K562 (cell line): ENCODE measurements around the gene HSPA4. TPM values are rescaled to one million over a fixed set of nuclear protein-coding genes. Genes with fewer than 3 reads are reported as not detected.

Experiments used
- ARNT ChIP-seq, 2 experiments: fragments of 450-650 bp; IDR thresholded peaks; 2 replicates each; pipeline ENCODE4 v1.6.1; 2016; ENCODE audit warnings: mild to moderate bottlenecking in 1 of 2
- CBX2 ChIP-seq: fragments of 200-600 bp; sonication (generic); IDR thresholded peaks from one replicate; pipeline ENCODE4 v1.6.1; 2012; ENCODE audit warnings: mild to moderate bottlenecking, low read length, inconsistent platforms; ENCODE audit not compliant: insufficient read depth, poor library complexity, severe bottlenecking
- CBX5 ChIP-seq: IDR thresholded peaks from 2 replicates; pipeline ENCODE4 v1.6.1; 2014; ENCODE audit warnings: low read depth, borderline replicate concordance
- CC2D1A ChIP-seq: fragments of 450-650 bp; IDR thresholded peaks from 2 replicates; pipeline ENCODE4 v1.6.1; 2017; ENCODE audit warnings: mild to moderate bottlenecking
- ETV5 ChIP-seq: sonication (generic); formaldehyde crosslinking; IDR thresholded peaks from 2 replicates; pipeline ENCODE4 v1.4.0; 2020; ENCODE audit warnings: low read depth, mild to moderate bottlenecking, missing genetic modification reagents
- JUND ChIP-seq, 2 experiments: IDR thresholded peaks; 2 replicates in 1 of 2; 3 replicates in 1 of 2; pipeline ENCODE4 v1.6.1; 2011; ENCODE audit warnings: borderline replicate concordance in 2 of 2, low read depth in 2 of 2, low read length in 2 of 2, improper control_type of control experiment in 1 of 2, missing biosample characterization in 1 of 2, missing genetic modification characterization in 1 of 2, missing genetic modification reagents in 1 of 2
- KLF16 ChIP-seq: IDR thresholded peaks from 2 replicates; pipeline ENCODE4 v1.6.1; 2016; ENCODE audit warnings: antibody characterized with exemption
- NR2C2 ChIP-seq, 2 experiments: fragments of 200-800 bp in 1 of 2; sonication (Bioruptor generic) in 1 of 2; sonication (generic) in 1 of 2; formaldehyde crosslinking in 1 of 2; IDR thresholded peaks; 2 replicates each; pipeline versions ENCODE4 v1.6.1 to v1.8.0; 2016 to 2022; ENCODE audit warnings: mild to moderate bottlenecking in 1 of 2, missing compliant biosample characterization in 1 of 2, missing genetic modification characterization in 1 of 2, missing genetic modification reagents in 1 of 2
- PRPF4 ChIP-seq: fragments of 200-400 bp; formaldehyde crosslinking; IDR thresholded peaks from one replicate; pipeline ENCODE4 v1.6.1; 2017; ENCODE audit warnings: low read length, low read depth, mild to moderate bottlenecking; ENCODE audit not compliant: insufficient read depth, poor library complexity, severe bottlenecking
- RAD51 ChIP-seq: fragments of 450-650 bp; IDR thresholded peaks from 2 replicates; pipeline ENCODE4 v1.7.1; 2016; ENCODE audit warnings: low read depth, mild to moderate bottlenecking, borderline replicate concordance
- RBM39 ChIP-seq: fragments of 200-400 bp; formaldehyde crosslinking; optimal IDR thresholded peaks from 2 replicates; pipeline ENCODE3; 2018; ENCODE audit warnings: low read depth, low read length
- YY1 ChIP-seq, 3 experiments: IDR thresholded peaks; 2 replicates each; pipeline ENCODE4 v1.6.1; 2011; ENCODE audit warnings: low read length in 2 of 3, mild to moderate bottlenecking in 2 of 3, moderate library complexity in 2 of 3, borderline replicate concordance in 1 of 3, control low read depth in 1 of 3, low read depth in 1 of 3; ENCODE audit not compliant: insufficient read depth in 3 of 3, insufficient replicate concordance in 2 of 3, control insufficient read depth in 1 of 3, insufficient read length in 1 of 3; ENCODE audit errors: extremely low read depth in 1 of 3
- ZNF140 ChIP-seq: fragments of 250-450 bp; sonication (Bioruptor Pico); IDR thresholded peaks from 2 replicates; pipeline ENCODE4 v1.8.0; 2021; ENCODE audit warnings: moderate library complexity, mild to moderate bottlenecking, inconsistent platforms
- ZNF311 ChIP-seq: fragments of 250-450 bp; sonication (Bioruptor Pico); IDR thresholded peaks from 2 replicates; pipeline ENCODE4 v1.4.0; 2020; ENCODE audit warnings: mild to moderate bottlenecking, moderate library complexity
- ZNF707 ChIP-seq: fragments of 250-450 bp; sonication (Bioruptor Pico); conservative IDR thresholded peaks from 2 replicates; pipeline ENCODE4 v1.8.0; 2022; ENCODE audit warnings: inconsistent platforms, mild to moderate bottlenecking, moderate library complexity
- polyA plus RNA-seq, 8 experiments: library from polyadenylated mRNA; depleted of rRNA in 4 of 8; stranded (reverse) in 5 of 8; unstranded in 3 of 8; fragments of >200 nt; fragmentation: Nextera tagmentation in 2 of 8; fragmentation: Illumina TruSeq in 1 of 8; extraction: Ambion mirVana in 2 of 8; extraction: Trizol in 1 of 8; gene quantifications; 2 replicates each; pipeline versions ENCODE4 v1.2.1 to v1.2.3, GENCODE V29; 2011 to 2014; ENCODE audit warnings: inconsistent platforms in 1 of 8, missing spikeins in 1 of 8
- total RNA-seq, 7 experiments: library from RNA; depleted of rRNA in 6 of 7; stranded (reverse); fragments of >200 nt in 6 of 7; fragmentation: Illumina TruSeq in 2 of 7; extraction: Trizol in 2 of 7; gene quantifications; 2 replicates each; pipeline versions ENCODE4 v1.2.1 to v1.2.3, GENCODE V29; 2011 to 2021; ENCODE audit warnings: low replicate concordance in 1 of 7
- TF ChIP-seq, protein P1 (sequence below): sonication (generic); formaldehyde crosslinking; IDR thresholded peaks from 2 replicates; pipeline ENCODE4 v1.8.0; 2022; ENCODE audit warnings: mild to moderate bottlenecking, missing genetic modification reagents
- TF ChIP-seq, protein P2 (sequence below): sonication (generic); formaldehyde crosslinking; IDR thresholded peaks from 2 replicates; pipeline ENCODE4 v1.8.1; 2022; ENCODE audit warnings: missing genetic modification reagents
- TF ChIP-seq, protein P3 (sequence below): sonication (generic); formaldehyde crosslinking; IDR thresholded peaks from 2 replicates; pipeline ENCODE4 v1.9.0; 2022; ENCODE audit warnings: mild to moderate bottlenecking, missing genetic modification reagents
- TF ChIP-seq, protein P4 (sequence below): fragments of 250-450 bp; sonication (Bioruptor Pico); IDR thresholded peaks from 2 replicates; pipeline ENCODE4 v1.6.1; 2021; ENCODE audit warnings: mild to moderate bottlenecking
- TF ChIP-seq, protein P5 (sequence below): sonication (generic); formaldehyde crosslinking; IDR thresholded peaks from 2 replicates; pipeline ENCODE4 v1.8.0; 2022; ENCODE audit warnings: missing genetic modification reagents, mild to moderate bottlenecking, moderate library complexity, borderline replicate concordance

Gene HSPA4
- total and polyA plus RNA-seq, 9 of the 15 experiments (the other 6 are each of a cell fraction or from before 2014, with no cell fraction given), result 90.3 to 286 (median 148) TPM

DNA sequence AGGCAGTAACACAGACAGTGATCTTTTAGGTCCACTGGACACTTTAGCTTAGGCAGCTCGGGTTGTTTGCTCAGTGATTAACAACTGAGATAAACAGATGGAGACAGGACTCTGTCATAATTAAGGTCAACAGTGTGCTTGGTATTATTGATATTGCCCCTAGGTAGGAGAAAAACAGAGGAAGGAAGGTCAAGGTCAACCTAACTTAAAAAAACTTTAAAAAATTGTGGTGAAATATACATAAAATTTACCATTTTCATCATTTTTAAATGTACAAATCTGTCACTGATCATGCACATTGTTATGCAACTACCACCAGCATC, 2.1 kb upstream of the HSPA4 start (continued):
- TF ChIP-seq ARNT (IDR thresholded peaks at IDR 0.05), result no peak
- TF ChIP-seq JUND (IDR thresholded peaks at IDR 0.05; ENCODE audit: borderline replicate concordance, low read depth, low read length), result peak; percentile 50; the same call in 1 of the 2 replicates
- no peak; the same call in 2 of the 3 replicates for TF ChIP-seq JUND (tag; IDR thresholded peaks at IDR 0.05; ENCODE audit: borderline replicate concordance, low read depth, low read length)
- TF ChIP-seq RBM39, result no peak
- TF ChIP-seq YY1 (IDR thresholded peaks at IDR 0.05; ENCODE audit: borderline replicate concordance in 1 of 3, control insufficient read depth in 1 of 3, extremely low read depth in 1 of 3, insufficient read depth in 3 of 3, insufficient read length in 1 of 3, insufficient replicate concordance in 2 of 3, low read depth in 1 of 3, low read length in 2 of 3), result no peak
- TF ChIP-seq, protein P1, sequence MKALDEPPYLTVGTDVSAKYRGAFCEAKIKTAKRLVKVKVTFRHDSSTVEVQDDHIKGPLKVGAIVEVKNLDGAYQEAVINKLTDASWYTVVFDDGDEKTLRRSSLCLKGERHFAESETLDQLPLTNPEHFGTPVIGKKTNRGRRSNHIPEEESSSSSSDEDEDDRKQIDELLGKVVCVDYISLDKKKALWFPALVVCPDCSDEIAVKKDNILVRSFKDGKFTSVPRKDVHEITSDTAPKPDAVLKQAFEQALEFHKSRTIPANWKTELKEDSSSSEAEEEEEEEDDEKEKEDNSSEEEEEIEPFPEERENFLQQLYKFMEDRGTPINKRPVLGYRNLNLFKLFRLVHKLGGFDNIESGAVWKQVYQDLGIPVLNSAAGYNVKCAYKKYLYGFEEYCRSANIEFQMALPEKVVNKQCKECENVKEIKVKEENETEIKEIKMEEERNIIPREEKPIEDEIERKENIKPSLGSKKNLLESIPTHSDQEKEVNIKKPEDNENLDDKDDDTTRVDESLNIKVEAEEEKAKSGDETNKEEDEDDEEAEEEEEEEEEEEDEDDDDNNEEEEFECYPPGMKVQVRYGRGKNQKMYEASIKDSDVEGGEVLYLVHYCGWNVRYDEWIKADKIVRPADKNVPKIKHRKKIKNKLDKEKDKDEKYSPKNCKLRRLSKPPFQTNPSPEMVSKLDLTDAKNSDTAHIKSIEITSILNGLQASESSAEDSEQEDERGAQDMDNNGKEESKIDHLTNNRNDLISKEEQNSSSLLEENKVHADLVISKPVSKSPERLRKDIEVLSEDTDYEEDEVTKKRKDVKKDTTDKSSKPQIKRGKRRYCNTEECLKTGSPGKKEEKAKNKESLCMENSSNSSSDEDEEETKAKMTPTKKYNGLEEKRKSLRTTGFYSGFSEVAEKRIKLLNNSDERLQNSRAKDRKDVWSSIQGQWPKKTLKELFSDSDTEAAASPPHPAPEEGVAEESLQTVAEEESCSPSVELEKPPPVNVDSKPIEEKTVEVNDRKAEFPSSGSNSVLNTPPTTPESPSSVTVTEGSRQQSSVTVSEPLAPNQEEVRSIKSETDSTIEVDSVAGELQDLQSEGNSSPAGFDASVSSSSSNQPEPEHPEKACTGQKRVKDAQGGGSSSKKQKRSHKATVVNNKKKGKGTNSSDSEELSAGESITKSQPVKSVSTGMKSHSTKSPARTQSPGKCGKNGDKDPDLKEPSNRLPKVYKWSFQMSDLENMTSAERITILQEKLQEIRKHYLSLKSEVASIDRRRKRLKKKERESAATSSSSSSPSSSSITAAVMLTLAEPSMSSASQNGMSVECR, result no peak
- TF ChIP-seq, protein P2, sequence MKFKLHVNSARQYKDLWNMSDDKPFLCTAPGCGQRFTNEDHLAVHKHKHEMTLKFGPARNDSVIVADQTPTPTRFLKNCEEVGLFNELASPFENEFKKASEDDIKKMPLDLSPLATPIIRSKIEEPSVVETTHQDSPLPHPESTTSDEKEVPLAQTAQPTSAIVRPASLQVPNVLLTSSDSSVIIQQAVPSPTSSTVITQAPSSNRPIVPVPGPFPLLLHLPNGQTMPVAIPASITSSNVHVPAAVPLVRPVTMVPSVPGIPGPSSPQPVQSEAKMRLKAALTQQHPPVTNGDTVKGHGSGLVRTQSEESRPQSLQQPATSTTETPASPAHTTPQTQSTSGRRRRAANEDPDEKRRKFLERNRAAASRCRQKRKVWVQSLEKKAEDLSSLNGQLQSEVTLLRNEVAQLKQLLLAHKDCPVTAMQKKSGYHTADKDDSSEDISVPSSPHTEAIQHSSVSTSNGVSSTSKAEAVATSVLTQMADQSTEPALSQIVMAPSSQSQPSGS (CRISPR knock-in tag), result no peak
- TF ChIP-seq NR2C2 (CRISPR knock-in tag; IDR thresholded peaks at IDR 0.05), result no peak
- no peak for TF ChIP-seq NR2C2 (tag; IDR thresholded peaks at IDR 0.05)
- TF ChIP-seq ZNF311 (CRISPR knock-in tag), result no peak
- no peak for TF ChIP-seq CBX2
- no peak for TF ChIP-seq RAD51
- no peak for TF ChIP-seq CBX5
- TF ChIP-seq, protein P3, sequence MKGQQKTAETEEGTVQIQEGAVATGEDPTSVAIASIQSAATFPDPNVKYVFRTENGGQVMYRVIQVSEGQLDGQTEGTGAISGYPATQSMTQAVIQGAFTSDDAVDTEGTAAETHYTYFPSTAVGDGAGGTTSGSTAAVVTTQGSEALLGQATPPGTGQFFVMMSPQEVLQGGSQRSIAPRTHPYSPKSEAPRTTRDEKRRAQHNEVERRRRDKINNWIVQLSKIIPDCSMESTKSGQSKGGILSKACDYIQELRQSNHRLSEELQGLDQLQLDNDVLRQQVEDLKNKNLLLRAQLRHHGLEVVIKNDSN (CRISPR knock-in tag), result no peak
- TF ChIP-seq PRPF4, result no peak
- TF ChIP-seq CC2D1A, result no peak
- no peak for TF ChIP-seq ZNF140 (CRISPR knock-in tag)
- TF ChIP-seq, protein P4, sequence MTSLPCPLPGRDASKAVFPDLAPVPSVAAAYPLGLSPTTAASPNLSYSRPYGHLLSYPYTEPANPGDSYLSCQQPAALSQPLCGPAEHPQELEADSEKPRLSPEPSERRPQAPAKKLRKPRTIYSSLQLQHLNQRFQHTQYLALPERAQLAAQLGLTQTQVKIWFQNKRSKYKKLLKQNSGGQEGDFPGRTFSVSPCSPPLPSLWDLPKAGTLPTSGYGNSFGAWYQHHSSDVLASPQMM (CRISPR knock-in tag), result no peak
- TF ChIP-seq ZNF707 (CRISPR knock-in tag), result no peak
- TF ChIP-seq, protein P5, sequence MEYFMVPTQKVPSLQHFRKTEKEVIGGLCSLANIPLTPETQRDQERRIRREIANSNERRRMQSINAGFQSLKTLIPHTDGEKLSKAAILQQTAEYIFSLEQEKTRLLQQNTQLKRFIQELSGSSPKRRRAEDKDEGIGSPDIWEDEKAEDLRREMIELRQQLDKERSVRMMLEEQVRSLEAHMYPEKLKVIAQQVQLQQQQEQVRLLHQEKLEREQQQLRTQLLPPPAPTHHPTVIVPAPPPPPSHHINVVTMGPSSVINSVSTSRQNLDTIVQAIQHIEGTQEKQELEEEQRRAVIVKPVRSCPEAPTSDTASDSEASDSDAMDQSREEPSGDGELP (CRISPR knock-in tag), result no peak
- TF ChIP-seq ETV5, result no peak
- TF ChIP-seq KLF16, result no peak
